GM23248 (cell line): ENCODE measurements around the gene ELFN1. TPM values are rescaled to one million over a fixed set of nuclear protein-coding genes. Genes with fewer than 3 reads are reported as not detected.

Source experiments
- DNase-seq: peaks from one replicate; pipeline ENCODE4 v3.0.0-alpha.2; 2015
- H2AFZ ChIP-seq: fragments of 200-600 bp; sonication (generic); 2 replicates; pipeline ENCODE4 v1.6.1; 2016; ENCODE audit warnings: antibody characterized with exemption
- H3F3A ChIP-seq: fragments of 200-600 bp; sonication (generic); 2 replicates; pipeline ENCODE4 v1.6.1; 2016; ENCODE audit warnings: mild to moderate bottlenecking, antibody characterized with exemption, mixed run types; ENCODE audit not compliant: insufficient read depth
- H3K27ac ChIP-seq: fragments of 200-600 bp; sonication (generic); 2 replicates; pipeline ENCODE4 v1.5.1; 2016; ENCODE audit warnings: mild to moderate bottlenecking
- H3K27me3 ChIP-seq: fragments of 200-600 bp; sonication (generic); replicated peaks from 2 replicates; pipeline ENCODE4 v1.6.1; 2016; ENCODE audit warnings: mild to moderate bottlenecking; ENCODE audit not compliant: insufficient read depth
- H3K36me3 ChIP-seq: fragments of 200-600 bp; sonication (generic); 2 replicates; pipeline ENCODE4 v1.6.1; 2016; ENCODE audit warnings: low read depth, mild to moderate bottlenecking
- H3K4me1 ChIP-seq: fragments of 200-600 bp; sonication (generic); 2 replicates; pipeline ENCODE4 v1.6.1; 2016; ENCODE audit warnings: mild to moderate bottlenecking; ENCODE audit not compliant: insufficient read depth
- H3K4me2 ChIP-seq: fragments of 200-600 bp; sonication (generic); one replicate; pipeline ENCODE4 v1.6.1; 2016; ENCODE audit warnings: mild to moderate bottlenecking; ENCODE audit not compliant: unreplicated experiment
- H3K4me3 ChIP-seq: fragments of 200-600 bp; sonication (generic); 2 replicates; pipeline ENCODE4 v1.5.1; 2016; ENCODE audit warnings: mild to moderate bottlenecking
- H3K79me2 ChIP-seq: fragments of 200-600 bp; sonication (generic); 2 replicates; pipeline ENCODE4 v1.6.1; 2016; ENCODE audit warnings: mild to moderate bottlenecking; ENCODE audit not compliant: insufficient read depth
- H3K9ac ChIP-seq: fragments of 200-600 bp; sonication (generic); 2 replicates; pipeline ENCODE4 v1.6.1; 2016; ENCODE audit warnings: mild to moderate bottlenecking
- H3K9me2 ChIP-seq: fragments of 200-600 bp; sonication (generic); 2 replicates; pipeline ENCODE4 v1.6.1; 2016; ENCODE audit warnings: mixed run types, mild to moderate bottlenecking, moderate library complexity; ENCODE audit not compliant: insufficient read depth
- H3K9me3 ChIP-seq: fragments of 200-600 bp; sonication (generic); one replicate; pipeline ENCODE4 v1.6.1; 2017; ENCODE audit warnings: low read depth
- H4K20me1 ChIP-seq: fragments of 200-600 bp; sonication (generic); 2 replicates; pipeline ENCODE4 v1.6.0; 2016; ENCODE audit not compliant: insufficient read depth
- EZH2 ChIP-seq: fragments of 200-600 bp; sonication (generic); IDR thresholded peaks from 2 replicates; pipeline ENCODE4 v1.6.1; 2018; ENCODE audit warnings: antibody characterized with exemption, mild to moderate bottlenecking; ENCODE audit not compliant: insufficient read depth, poor library complexity, severe bottlenecking
- EZH2phosphoT487 ChIP-seq: fragments of 200-600 bp; sonication (generic); IDR thresholded peaks from 2 replicates; pipeline ENCODE4 v1.6.1; 2018; ENCODE audit warnings: antibody characterized with exemption, moderate library complexity, mild to moderate bottlenecking, low read depth; ENCODE audit not compliant: insufficient read depth
- WGBS, 2 experiments: methylation state at CpG; one replicate each; pipeline ENCODE4 v1.1.6; 2015 to 2017; ENCODE audit warnings: low lambda C conversion rate in 2 of 2, low coverage in 1 of 2; ENCODE audit errors: missing lambda C conversion rate in 2 of 2; 5-methylcytosine and 5-hydroxymethylcytosine counted together
- in situ Hi-C: fragments of 300-500 bp; cut with MboI; formaldehyde crosslinking; loops from 2 replicates; pipeline ENCODE4 v1.15.0; 2020
- polyA plus RNA-seq: library from polyadenylated mRNA; unstranded; fragments of >200 nt; fragmentation: Nextera tagmentation; extraction: Ambion mirVana; gene quantifications from 2 replicates; pipeline ENCODE4 v1.2.1, GENCODE V29; 2016
- total RNA-seq: library from RNA; depleted of rRNA; stranded (reverse); fragments of >200 nt; shearing (Covaris generic); gene quantifications from 2 replicates; pipeline ENCODE4 v1.2.3, GENCODE V29; 2014

The ELFN1 gene
- total and polyA plus RNA-seq, 2 experiments from 2014 or later, result 0.13 to 6.2 TPM

GRCh38 chr7:1706721-1707613, 36.9 kb downstream of the ELFN1 start:
- no peaks in the 10 kb centered on the region for H3F3A ChIP-seq
- no peak overlapping the region for H2AFZ ChIP-seq
- no peaks in the 10 kb centered on the region for H3K9me3 ChIP-seq
- H4K20me1 ChIP-seq, result no peaks in the 10 kb centered on the region
- H3K4me1 ChIP-seq, result no peaks in the 10 kb centered on the region
- in situ Hi-C loops, result no loop called here
- no peak overlapping the region for H3K4me3 ChIP-seq
- no peaks in the 10 kb centered on the region for H3K36me3 ChIP-seq
- H3K9ac ChIP-seq, result no peak overlapping the region
- no peaks in the 10 kb centered on the region for H3K27me3 ChIP-seq
- no peaks in the 10 kb centered on the region for H3K9me2 ChIP-seq
- H3K4me2 ChIP-seq, result no peak overlapping the region
- 44% methylated on average over 33 of the region's 33 CpGs for WGBS, 2 experiments
- no peaks in the 10 kb centered on the region for H3K79me2 ChIP-seq
- DNase-seq, result no peak
- H3K27ac ChIP-seq, result no peak overlapping the region
- TF ChIP-seq EZH2 (no peak), EZH2phosphoT487 (no peak)

GRCh38 chr7:1707756-1708595, 37.9 kb downstream of the ELFN1 start:
- H3K27me3 ChIP-seq, result no peaks in the 10 kb centered on the region

GRCh38 chr7:1708596-1709251, 38.6 kb downstream of the ELFN1 start:
- Histone ChIP-seq H3K79me2 (no peaks in the 10 kb centered on the region), H3K9me3 (no peaks in the 10 kb centered on the region), H4K20me1 (no peaks in the 10 kb centered on the region), H3K9ac (no peak overlapping the region), H3K4me2 (no peak overlapping the region), H3K4me3 (no peak overlapping the region), H3K36me3 (no peaks in the 10 kb centered on the region), H3K9me2 (no peaks in the 10 kb centered on the region), H3F3A (no peaks in the 10 kb centered on the region), H3K27me3 (no peaks in the 10 kb centered on the region), H2AFZ (no peak overlapping the region), H3K27ac (no peak overlapping the region), H3K4me1 (no peaks in the 10 kb centered on the region)
- WGBS, 2 experiments, result 82 to 89% methylated on average over 17 of the region's 17 CpGs
- no peak for DNase-seq
- TF ChIP-seq EZH2phosphoT487 (no peak), EZH2 (no peak)
- in situ Hi-C loops, result no loop called here

More at GRCh38 chr7:1707756-1708595, 37.9 kb downstream of the ELFN1 start:
- DNase-seq, result no peak
- Histone ChIP-seq H3K36me3 (no peaks in the 10 kb centered on the region), H3K4me1 (no peaks in the 10 kb centered on the region), H3K9me3 (no peaks in the 10 kb centered on the region), H3K9me2 (no peaks in the 10 kb centered on the region), H3K79me2 (no peaks in the 10 kb centered on the region), H3K27ac (no peak overlapping the region), H3F3A (no peaks in the 10 kb centered on the region), H3K9ac (no peak overlapping the region), H3K4me2 (no peak overlapping the region), H4K20me1 (no peaks in the 10 kb centered on the region), H3K4me3 (no peak overlapping the region), H2AFZ (no peak overlapping the region)
- TF ChIP-seq EZH2phosphoT487, result no peak
- no peak for TF ChIP-seq EZH2
- in situ Hi-C loops, result no loop called here
- WGBS, 2 experiments, result 74 to 76% methylated on average over 16 to 17 of the region's 17 CpGs

GRCh38 chr7:1709281-1709680, 39.2 kb downstream of the ELFN1 start:
- no peaks in the 10 kb centered on the region for H4K20me1 ChIP-seq
- H3K27me3 ChIP-seq, result no peaks in the 10 kb centered on the region
- in situ Hi-C loops, result no loop called here
- no peaks in the 10 kb centered on the region for H3K4me1 ChIP-seq
- H3K4me3 ChIP-seq, result no peak overlapping the region
- no peaks in the 10 kb centered on the region for H3K79me2 ChIP-seq
- no peak overlapping the region for H3K27ac ChIP-seq
- WGBS, 2 experiments, result 75 to 77% methylated on average over 10 of the region's 10 CpGs
- H3K36me3 ChIP-seq, result no peaks in the 10 kb centered on the region
- DNase-seq, result no peak
- no peaks in the 10 kb centered on the region for H3K9me3 ChIP-seq
- no peak overlapping the region for H2AFZ ChIP-seq
- no peak overlapping the region for H3K9ac ChIP-seq
- H3F3A ChIP-seq, result no peaks in the 10 kb centered on the region
- no peak overlapping the region for H3K4me2 ChIP-seq
- TF ChIP-seq EZH2phosphoT487 (no peak), EZH2 (no peak)
- no peaks in the 10 kb centered on the region for H3K9me2 ChIP-seq
